D721Med (cell line): ENCODE data around the gene TRIM45.

Experiments
- DNase-seq: peaks from one replicate; pipeline ENCODE4 v3.0.0; 2011; ENCODE audit warnings: low spot score; ENCODE audit not compliant: insufficient read length
- FAIRE-seq: peaks from 2 replicates; lab custom pipeline; 2011; peaks lifted over from hg19 to GRCh38; lab: Jason Lieb, UNC
- TF ChIP-seq, protein P1 (sequence below): IDR thresholded peaks from 2 replicates; pipeline ENCODE4 v1.5.1; 2012; ENCODE audit warnings: mild to moderate bottlenecking, control low read depth; ENCODE audit not compliant: insufficient read depth; ENCODE audit errors: missing control alignments

The TRIM45 gene

GRCh38 chr1:117143172-117143571 lies 21.6 kb upstream of the TRIM45 start:
- DNase-seq (no peak), FAIRE-seq (no peak)
- TF ChIP-seq, protein P1, sequence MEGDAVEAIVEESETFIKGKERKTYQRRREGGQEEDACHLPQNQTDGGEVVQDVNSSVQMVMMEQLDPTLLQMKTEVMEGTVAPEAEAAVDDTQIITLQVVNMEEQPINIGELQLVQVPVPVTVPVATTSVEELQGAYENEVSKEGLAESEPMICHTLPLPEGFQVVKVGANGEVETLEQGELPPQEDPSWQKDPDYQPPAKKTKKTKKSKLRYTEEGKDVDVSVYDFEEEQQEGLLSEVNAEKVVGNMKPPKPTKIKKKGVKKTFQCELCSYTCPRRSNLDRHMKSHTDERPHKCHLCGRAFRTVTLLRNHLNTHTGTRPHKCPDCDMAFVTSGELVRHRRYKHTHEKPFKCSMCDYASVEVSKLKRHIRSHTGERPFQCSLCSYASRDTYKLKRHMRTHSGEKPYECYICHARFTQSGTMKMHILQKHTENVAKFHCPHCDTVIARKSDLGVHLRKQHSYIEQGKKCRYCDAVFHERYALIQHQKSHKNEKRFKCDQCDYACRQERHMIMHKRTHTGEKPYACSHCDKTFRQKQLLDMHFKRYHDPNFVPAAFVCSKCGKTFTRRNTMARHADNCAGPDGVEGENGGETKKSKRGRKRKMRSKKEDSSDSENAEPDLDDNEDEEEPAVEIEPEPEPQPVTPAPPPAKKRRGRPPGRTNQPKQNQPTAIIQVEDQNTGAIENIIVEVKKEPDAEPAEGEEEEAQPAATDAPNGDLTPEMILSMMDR, result no peak

GRCh38 chr1:117142200-117142599 lies 20.7 kb upstream of the TRIM45 start:
- DNase-seq (no peak), FAIRE-seq (no peak)
- TF ChIP-seq, protein P1, result no peak

GRCh38 chr1:117138561-117138960 lies 17.0 kb upstream of the TRIM45 start:
- FAIRE-seq (no peak), DNase-seq (no peak)
- TF ChIP-seq, protein P1, result no peak

DNA sequence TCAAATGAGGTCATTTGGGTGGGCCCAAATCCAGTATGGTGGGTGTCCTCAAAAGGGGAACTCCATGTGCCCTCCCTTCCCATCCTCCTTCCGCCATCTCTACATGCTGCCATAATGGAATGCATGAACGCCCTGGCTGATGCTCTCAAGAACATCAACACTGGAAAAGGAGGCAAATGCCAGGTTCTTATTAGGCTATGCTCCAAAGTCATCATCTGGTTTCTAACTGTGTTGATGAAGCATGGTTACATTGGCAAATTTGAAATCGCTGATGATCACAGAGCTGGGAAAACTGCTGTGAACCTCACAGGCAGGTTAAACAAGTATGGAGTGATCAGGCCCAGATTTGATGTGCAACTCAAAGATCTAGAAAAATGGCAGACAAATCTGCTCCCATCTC lies 16.6 kb upstream of the TRIM45 start:
- FAIRE-seq (no peak), DNase-seq (no peak)
- TF ChIP-seq, protein P1, result no peak

DNA sequence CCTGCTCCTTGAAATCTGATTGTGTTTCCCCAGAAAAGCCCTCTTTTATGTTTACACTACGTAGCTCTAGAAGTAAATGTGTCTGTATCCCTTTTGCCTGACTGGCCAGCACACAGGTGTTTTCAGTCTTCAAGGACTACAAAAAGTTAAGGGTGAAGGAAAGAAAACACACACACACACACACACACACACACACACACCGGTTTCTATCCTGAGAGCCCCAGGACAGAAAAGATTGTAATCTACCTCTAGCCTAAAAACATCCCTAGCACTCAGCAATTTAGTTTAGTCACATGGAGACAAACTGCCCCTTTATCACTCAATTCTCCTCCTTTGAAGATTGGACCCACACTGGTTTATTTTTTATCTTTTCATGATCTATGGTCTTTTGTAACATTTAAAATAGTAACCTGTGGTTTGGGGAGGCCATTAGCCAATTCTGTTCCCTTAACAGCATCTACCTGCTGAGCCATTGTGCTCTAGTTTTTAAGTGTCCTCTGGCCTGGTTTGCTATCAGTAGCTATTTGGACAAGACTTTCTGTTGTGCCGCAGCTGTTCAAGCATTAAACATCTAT lies 15.8 kb upstream of the TRIM45 start:
- DNase-seq (no peak), FAIRE-seq (no peak)
- TF ChIP-seq, protein P1, result no peak

- TF ChIP-seq, protein P1, result no peak
- FAIRE-seq (no peak), DNase-seq (no peak)
Observed at GRCh38 chr1:117136749-117137148, 15.2 kb upstream of the TRIM45 start.

GRCh38 chr1:117135329-117135728 lies 13.8 kb upstream of the TRIM45 start:
- TF ChIP-seq, protein P1, result no peak
- FAIRE-seq (no peak), DNase-seq (no peak)
